GM06990 (cell line): Measurements from ENCODE around the gene THSD4.

Source experiments
- DNase-seq: peaks from one replicate; pipeline ENCODE4 v3.0.0-alpha.2; 2011; ENCODE audit not compliant: insufficient read length; ENCODE audit errors: extremely low read depth
- H3K27me3 ChIP-seq: replicated peaks from 2 replicates; pipeline ENCODE4 v1.6.0; 2011; ENCODE audit warnings: low read length; ENCODE audit not compliant: control insufficient read depth, insufficient read depth
- H3K36me3 ChIP-seq: 2 replicates; pipeline ENCODE4 v1.5.1; 2011; ENCODE audit warnings: low read length; ENCODE audit not compliant: control insufficient read depth, insufficient read depth
- H3K4me3 ChIP-seq: replicated peaks from 2 replicates; pipeline ENCODE4 v1.5.1; 2011; ENCODE audit warnings: low read depth, mild to moderate bottlenecking, control low read depth, low read length
- CTCF ChIP-seq: IDR thresholded peaks from 2 replicates; pipeline ENCODE4 v1.5.1; 2011; ENCODE audit warnings: low read length, control low read depth, mild to moderate bottlenecking, inconsistent platforms; ENCODE audit not compliant: insufficient read depth, poor library complexity, severe bottlenecking

Gene THSD4

DNA sequence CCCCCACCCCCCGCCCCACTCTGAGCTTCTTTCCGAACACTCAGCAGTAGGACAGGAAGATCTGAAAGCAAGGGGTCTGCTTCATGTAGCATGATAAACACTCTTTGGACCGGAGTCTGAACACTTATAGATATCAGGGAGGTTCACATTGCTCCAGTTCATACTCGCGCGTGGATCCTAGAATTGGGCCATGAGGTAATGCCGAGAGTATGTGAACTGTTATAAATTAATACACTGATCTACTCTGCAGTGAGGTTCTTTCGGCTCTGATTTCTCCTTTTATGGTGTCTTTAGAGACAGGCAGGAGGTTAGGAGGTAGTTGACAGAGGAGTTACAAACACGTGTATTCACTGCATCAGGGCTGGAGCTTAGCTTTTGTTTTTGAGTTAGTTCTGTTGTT is 223.0 kb downstream of the THSD4 start:
- Histone ChIP-seq H3K36me3 (no peaks in the 10 kb centered on the region), H3K4me3 (no peak overlapping the region), H3K27me3 (no peaks in the 10 kb centered on the region)
- DNase-seq: no peak
- no peak for TF ChIP-seq CTCF

DNA sequence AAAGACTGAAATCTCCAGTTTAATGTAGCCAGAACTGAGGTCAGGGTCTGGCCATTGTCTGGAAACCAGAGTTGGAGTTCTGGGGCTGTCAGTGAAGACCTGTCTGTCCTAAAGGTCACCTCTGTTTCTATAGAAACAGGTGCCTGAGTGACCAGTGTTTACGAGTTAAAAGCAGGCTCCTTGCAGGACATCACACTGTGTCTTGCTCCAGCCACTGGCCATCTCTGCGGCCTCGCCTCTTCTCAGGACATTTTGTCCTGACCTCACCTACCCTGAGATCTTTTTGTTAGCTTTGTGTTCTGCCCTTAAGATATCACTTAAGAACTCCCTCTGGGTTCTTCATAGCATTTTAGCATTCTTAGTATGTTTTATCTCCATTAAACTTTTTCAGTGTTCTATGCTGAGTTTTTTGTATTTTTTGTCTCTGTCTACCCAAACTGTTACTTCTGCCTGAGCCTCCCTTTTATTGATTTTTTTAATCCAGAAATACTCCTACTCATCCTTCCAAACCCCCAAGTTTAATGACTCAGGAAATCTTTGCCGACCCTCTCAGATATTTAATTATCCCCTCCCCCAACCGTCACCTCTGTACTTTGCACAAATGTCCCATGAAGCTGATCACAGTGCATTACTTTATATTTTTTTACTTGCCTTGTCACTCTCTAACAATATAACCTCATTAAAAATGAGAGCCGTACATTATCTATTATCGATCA is 223.7 kb downstream of the THSD4 start:
- DNase-seq: no peak
- TF ChIP-seq CTCF: no peak

GRCh38 chr15:71341811-71342550 is 226.7 kb downstream of the THSD4 start:
- no peaks in the 10 kb centered on the region for H3K27me3 ChIP-seq
- no peak overlapping the region for H3K4me3 ChIP-seq
- TF ChIP-seq CTCF: no peak
- no peaks in the 10 kb centered on the region for H3K36me3 ChIP-seq
- no peak for DNase-seq

More for the DNA sequence above, 223.7 kb downstream of the THSD4 start:
- Histone ChIP-seq H3K4me3 (no peak overlapping the region), H3K27me3 (no peaks in the 10 kb centered on the region), H3K36me3 (no peaks in the 10 kb centered on the region)

GRCh38 chr15:71342658-71343057 is 227.4 kb downstream of the THSD4 start:
- DNase-seq: no peak
- no peak for TF ChIP-seq CTCF
- H3K36me3 ChIP-seq: no peaks in the 10 kb centered on the region
- H3K4me3 ChIP-seq: no peak overlapping the region
- H3K27me3 ChIP-seq: no peaks in the 10 kb centered on the region

DNA sequence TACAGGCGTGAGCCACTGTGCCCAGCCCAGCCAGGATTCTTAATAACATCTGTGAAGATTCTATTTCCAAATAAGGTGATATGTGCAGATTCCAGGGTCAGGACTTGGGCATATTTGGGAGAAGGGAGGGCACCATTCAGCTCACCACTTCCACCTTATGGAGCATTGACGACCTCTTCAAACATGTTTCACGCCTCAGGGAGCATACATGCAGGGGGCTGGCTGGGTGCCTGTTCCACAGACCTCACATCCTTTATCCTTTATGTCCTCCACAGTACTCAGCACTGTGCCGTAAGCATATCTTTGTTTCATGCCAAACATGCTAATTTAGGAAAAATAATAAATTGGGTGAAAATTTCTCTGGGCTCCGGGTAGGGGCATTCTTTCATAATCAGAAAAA is 229.0 kb downstream of the THSD4 start:
- no peak for TF ChIP-seq CTCF
- Histone ChIP-seq H3K27me3 (no peaks in the 10 kb centered on the region), H3K4me3 (no peak overlapping the region), H3K36me3 (no peaks in the 10 kb centered on the region)
- DNase-seq: no peak
